ENCODE measurements around the gene SPATS2.

- TF ChIP-seq CTCF (IDR thresholded peaks at IDR 0.05) (no peak), POLR2A (IDR thresholded peaks at IDR 0.05) (no peak)
Observed at GRCh38 chr12:49512546-49512945, 145.3 kb downstream of the SPATS2 start.
